Suppressor macrophage (primary cell): ENCODE data around the gene HTD2.
"Not testable (repeated sequence)": the region's sequence is repeated elsewhere in the genome, so short reads cannot be mapped to it uniquely, and the experiment has no call there.

ENCODE experiments used
- DNase-seq, 4 experiments: peaks; one replicate each; pipeline ENCODE4 v3.0.0-alpha.2; 2020 to 2022
- total RNA-seq, 17 experiments: gene quantifications; one replicate each; lab custom pipeline; 2026; ENCODE audit warnings: mixed read lengths in 6 of 17, inconsistent platforms in 3 of 17; lab: John Stamatoyannopoulos, UW

Gene HTD2
- total RNA-seq = 0 to 0.56 (median 0.19) reads per million in 17 experiments

DNA sequence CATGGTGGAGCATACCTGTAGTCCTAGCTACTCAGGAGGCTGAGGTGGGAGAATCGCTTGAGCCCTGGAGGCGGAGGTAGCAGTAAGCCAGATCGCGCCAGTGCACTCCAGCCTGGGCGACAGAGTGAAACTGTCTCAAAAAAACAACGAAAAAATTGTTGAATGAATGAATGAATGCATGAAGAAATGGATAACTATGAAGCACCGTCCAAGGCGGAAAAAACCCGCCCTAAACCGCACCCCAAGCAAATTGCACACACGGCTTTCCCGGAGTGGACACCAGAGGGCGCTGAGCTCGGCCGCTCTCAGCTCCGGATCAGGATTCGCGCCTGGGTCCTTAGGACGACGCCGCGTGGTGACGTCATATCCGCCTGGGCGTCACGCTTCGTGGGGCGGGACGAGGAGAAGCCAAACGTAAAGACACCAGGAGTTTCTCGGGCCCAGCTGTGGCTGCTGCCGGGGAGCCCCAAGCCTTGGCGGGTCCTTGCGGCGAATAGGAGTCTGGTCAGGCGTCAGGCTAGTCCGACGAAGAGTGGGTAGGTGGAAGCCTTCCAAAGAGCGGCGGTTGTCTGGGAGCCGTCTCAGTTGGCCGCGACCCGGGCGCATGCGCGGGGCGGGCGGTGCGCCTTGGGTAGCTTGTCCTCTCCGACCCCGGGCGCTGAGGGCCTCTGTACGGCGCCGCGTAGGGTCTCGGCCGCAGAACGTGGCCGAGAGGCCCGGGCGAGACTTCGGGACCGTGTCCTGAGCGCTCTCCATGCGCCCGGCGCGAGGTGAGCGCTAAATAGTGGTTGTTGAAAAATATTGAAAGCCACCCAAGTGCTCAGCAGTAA lies at the start of gene HTD2, which contains the start of gene RPP14:
HTD2 (plus strand) TSS at position 639 of the 830 bp plus-strand sequence. CDS start 11,094 bp downstream, outside the sequence.
RPP14 (plus strand) TSS at position 364 of the 830 bp plus-strand sequence. CDS start 4,085 bp downstream, outside the sequence.
- DNase-seq = peak; percentile 99 to 100 (median 100)

DNA sequence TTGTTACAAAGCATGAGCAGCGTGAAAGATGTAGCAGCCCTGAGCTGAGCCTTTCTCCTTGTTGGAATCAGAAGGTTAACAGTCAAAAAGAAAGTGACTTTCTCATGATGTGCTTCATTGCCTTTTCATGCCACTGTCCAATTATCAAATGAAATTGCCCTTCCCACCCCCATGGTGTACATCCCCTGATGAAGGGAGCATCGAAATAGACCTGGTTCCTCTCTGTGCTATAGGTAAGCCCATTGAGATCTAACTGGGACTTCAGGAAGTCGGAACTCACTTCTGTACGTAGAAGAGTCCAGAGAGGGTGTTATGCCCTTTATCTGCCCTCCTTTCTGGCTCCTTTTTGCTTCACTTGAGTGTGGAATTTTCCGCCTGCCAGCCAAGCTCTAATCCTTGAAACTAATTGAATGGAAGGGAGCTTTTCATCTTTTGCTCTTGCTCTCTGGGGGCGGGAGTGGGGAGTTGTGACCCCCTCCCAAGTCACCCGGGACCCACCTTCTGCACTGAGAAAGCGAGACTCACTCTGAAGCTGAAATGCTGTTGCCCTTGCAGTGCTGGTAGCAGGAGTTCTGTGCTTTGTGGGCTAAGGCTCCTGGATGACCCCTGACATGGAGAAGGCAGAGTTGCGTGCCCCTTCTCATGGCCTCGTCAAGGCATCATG lies 47.8 kb upstream of the HTD2 start:
- no peak for DNase-seq

DNA sequence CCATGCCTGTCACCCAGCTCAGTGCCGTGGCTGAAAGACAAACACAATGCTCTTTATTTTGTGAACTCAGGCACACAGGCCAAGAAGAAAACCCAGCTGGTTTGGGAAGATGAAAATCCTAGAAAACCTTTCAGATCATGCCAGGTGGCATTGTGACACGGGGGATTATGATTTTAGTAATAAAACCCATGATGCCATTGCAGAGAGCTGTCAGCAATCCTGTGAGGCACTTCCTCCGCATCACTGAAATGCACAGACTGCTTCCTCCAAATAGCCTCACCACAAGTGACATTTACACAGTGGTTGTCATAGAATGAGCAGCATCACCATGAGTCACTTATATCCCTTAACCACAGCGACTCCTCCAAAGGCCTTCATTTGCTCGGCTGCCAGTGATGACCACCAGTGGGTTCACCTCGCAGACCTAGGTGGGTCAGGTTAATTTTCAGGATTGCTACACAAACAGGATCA lies 46.0 kb upstream of the HTD2 start:
- DNase-seq = peak; percentile 78 to 95 (median 85)

DNA sequence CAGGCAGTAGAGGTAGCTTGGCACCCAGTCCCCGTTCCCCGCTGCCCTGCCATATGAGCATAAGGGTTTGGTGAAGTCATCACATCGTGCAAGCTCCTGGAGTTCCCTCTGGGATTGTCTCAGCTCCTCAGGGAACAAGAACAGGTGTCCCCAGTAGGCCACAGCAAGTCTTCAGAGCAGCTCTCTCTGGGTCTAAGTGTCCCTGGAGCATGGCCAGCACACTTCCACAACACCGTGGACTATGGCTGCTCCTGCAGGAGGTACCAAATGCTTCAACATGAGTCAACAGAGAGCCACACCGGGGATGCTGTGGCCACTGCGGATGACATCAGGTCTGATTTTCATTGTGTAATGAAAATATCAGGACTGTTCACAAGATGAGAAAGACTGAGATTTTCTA lies 45.6 kb upstream of the HTD2 start:
- peak; percentile 39 to 63 (median 46) for DNase-seq

DNA sequence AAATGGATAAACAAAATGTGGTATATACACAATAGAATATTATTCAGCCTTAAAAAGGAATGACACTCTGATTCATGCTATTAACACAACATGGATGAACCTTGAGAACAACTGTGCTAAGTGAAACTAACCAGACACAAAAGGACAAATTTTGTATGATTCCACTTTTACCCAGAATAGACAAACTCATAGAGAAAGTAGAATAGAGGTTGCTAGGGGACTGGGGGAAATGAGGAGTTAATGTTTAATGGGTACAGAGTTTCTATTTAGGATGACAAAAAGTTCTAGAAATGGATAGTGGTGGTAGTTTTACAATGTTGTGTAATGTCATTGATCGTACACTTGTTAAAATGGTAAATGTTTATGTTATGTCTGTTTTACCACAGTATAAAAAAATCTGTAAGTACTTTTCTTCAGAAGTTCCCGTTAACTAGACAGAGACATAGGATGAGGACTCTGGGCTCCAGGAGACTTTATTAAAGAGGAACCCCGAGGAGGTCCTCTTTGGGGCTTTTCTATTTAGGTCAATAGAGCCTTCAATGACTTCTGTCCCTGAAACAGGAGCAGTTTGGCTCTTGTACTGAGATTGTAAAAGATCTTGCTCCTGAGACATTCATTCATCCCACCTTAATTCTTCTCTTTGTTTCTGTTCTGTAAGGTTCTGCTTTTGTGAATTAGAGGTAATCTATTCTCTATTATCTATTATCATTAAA lies 44.2 kb upstream of the HTD2 start:
- peak in 1 of 4 experiments; percentile 28 for DNase-seq

DNA sequence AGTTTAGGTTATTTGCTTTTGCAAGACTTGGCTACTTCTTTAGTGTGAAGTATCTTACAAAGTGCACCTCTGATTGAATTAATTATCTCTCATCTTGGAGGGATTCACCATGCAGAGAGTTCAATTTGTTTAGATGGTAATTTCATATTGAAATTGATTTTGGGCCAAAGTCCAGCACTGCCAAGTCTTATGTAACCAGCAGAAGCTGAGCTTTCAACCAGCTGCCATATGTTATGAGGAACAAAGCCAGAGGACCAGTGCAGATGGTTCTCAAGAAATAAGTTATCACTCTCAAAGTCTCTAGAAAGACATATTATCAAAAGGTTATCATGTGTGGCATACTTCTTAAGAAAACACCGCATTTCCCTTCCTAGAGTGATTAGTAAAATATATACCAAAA lies 39.7 kb upstream of the HTD2 start:
- DNase-seq = peak in 3 of 4 experiments; percentile 30 to 46 (median 32)

DNA sequence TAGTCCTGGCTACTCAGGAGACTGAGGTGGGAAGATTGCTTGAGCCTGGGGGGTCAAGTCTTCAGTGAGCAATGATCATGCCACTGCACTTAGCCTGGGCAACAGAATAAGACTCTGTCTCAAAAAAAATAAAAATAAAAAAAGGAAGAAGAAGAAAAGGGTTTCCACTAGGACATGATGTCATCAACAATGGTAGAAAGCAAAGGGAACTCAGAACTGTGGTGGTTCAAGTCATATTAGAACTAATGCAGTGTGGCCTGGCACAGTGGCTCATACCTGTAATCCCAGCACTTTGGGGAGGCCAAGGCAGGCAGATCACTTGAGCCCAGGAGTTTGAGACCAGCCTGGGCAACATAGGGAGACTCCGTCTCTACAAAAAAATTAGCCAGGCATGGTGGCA lies 38.8 kb upstream of the HTD2 start:
- DNase-seq = peak in 2 of 4 experiments; percentile 44 to 57

DNA sequence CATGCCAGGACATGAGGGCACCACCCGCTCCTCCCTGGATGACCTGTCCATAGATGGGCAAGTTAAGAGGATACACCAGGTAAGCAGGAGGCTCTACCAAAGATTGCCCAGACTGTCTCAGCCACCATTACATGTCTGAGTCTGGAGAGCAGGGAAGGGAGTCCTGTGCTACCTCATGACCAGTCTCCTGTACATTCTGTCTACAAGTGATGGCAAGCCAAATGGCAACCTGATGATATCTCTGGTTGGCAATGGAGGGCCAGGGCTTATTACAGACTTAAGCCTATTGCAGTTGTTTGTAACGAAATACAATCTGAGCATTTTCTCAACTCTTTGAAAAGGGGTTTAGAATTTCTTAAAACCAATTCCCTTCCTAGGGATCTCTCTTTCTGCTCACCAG lies 37.0 kb upstream of the HTD2 start:
- no peak for DNase-seq

DNA sequence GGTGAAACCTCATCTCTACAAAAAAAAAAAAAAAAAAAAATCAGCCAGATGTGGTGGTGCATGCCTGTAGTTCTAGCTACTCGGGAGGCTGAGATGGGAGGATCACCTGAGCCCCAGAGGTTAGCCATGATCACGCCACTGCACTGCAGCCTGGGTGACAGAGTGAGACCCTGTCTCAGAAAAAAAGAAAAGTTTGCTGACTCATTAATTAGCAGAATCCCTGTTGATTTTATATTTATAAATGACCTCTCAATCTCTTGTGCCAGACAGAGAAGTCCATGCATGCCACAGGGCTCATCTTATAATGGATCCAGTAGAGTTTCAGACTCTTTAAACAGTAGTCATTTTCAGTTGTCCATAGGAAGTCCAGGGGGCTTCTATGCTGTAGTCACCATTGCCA lies 35.8 kb upstream of the HTD2 start:
- DNase-seq = no peak

DNA sequence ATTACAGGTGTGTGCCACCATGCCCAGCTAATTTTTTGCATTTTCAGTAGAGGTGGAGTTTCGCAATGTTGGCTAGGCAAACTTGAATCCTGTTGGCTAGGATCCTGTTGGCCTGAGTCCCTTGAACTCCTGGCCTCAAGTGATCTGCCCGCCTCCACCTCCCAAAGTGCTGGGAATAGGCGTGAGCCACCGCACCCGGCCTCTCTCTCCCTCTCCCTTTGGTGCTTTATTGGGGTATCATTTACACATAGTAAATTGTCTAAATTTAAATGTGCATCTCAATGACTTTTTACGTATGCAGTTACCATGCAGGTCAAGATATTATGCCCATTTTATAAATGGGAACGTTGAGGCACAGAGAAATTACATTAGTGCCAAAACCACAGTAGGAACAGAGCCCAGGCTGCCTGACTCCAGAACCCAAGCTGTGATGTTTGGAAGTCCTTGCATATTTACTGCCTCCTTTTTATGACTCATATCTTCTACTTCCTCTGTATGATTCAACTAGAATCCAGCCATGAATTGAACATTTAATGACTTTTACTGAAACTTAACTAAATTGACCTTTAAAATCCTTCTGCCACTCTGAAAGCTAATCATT lies 34.3 kb upstream of the HTD2 start:
- DNase-seq = peak; percentile 69 to 90 (median 84)

DNA sequence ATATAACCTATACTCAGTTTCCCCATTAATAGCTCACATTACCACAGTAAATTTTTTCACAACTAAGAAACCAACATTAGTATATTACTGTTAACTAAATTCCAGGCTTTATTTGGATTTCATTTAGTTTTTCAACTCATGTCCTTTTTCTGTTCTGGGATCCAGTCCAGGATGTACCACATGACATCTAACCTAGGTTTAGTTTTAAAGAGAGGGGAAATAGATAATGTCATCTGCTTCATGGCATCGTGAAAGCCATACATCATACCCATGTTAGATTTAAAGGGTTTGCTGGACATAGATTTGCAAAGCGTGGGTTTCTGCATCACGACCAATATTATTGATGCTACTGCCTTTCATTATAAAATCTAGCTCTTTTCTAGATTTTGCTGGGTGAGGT lies 33.4 kb upstream of the HTD2 start:
- peak in 1 of 4 experiments; percentile 26 for DNase-seq

DNA sequence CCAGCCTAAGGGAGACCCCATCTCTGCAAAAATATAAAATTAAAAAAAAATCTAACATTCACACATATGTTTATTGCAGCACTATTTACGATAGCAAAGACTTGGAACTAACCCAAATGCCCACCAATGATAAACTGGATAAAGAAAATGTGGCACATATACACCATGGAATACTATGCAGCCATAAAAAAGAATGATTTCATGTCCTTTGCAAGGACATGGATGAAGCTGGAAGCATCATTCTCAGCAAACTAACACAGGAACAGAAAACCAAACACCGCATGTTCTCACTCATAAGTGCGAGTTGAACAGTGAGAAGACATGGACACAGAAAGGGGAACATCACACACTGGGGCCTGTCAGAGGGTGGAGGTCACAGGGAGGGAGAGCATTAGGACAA lies 33.0 kb upstream of the HTD2 start:
- peak in 3 of 4 experiments; percentile 19 to 30 (median 27) for DNase-seq

DNA sequence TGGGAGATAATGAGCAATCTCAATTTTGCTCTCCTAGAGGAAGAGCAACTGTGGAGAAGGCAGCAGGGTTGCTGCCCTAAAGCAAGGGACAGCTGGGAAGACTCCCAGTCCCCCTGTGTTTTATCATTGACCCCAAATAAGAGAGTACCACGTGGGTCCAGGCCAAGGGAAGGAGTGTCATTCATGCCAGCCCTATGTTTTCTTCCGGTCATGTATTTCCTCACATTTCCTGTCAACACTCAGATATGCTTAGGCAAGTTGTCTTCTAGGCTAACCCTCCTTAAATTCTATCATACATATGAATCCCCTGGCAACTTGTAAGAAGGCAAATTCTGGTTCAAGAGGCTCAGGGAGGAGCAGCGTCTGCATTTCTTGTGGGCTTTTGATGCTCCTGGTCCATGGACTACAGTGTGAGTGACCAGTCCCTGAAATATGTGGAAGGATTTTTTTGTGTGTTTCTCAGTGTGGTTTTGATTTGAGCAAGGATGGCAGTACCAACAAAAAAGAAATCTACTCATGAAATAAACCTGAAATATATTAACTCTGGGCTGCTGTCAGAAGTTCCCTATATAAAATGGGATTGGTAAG lies 32.2 kb upstream of the HTD2 start:
- peak in 2 of 4 experiments; percentile 41 to 50 for DNase-seq

DNA sequence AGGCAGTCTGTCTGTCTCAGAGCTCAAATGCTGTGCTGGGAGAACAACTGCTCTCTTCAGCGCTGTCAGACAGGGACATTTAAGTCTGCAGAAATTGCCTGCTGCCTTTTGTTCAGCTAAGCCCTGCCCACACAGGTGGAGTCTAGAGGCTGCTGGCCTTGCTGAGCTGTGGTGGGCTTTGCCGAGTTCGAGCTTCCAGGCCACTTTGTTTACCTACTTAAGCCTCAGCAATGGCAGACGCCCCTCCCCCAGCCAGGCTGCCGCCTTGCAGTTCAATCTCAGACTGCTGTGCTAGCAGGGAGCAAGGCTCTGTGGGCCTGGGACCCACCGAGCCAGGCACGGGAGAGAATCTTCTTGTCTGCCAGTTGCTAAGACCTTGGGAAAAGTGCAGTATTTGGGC lies 25.3 kb upstream of the HTD2 start:
- no peak for DNase-seq

DNA sequence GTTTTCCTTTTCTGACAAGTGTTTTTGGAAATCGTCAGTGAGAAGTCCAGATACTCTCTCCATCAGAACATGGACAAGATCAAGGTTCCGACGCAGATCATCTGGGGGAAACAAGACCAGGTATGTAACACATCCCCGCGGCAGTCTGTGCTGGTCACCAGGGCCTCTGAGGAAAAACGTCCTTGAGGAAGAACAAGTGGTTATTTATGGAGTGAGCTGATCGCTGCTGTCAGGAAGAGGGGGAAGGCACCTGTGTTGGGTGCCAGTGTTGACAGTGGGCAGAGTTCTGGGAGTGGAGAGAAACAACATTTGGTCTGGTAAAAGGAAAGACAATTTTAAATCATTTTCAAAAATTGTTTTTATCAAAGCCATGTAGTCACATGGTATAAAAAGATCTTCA lies 21.0 kb upstream of the HTD2 start:
- no peak for DNase-seq

DNA sequence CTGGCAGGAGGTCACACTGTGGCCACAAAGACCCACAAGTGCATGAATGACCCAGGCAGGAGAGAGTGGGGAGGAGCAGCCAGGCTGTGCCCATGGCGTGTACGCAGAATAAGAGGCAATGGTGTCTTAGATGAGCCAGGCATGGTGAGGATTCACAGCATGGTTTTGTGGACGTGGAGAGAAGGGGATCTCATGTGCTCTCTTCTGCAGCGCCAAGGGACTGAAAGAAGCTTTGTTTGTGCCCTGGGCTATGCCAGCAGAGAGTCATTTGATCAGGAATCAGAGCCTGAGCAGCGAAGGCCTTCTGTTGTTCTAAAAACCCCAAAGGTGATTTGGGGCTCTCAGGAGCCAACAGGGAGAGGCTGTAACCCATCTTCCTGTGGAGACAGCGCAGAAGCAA lies 19.0 kb upstream of the HTD2 start:
- no peak for DNase-seq

DNA sequence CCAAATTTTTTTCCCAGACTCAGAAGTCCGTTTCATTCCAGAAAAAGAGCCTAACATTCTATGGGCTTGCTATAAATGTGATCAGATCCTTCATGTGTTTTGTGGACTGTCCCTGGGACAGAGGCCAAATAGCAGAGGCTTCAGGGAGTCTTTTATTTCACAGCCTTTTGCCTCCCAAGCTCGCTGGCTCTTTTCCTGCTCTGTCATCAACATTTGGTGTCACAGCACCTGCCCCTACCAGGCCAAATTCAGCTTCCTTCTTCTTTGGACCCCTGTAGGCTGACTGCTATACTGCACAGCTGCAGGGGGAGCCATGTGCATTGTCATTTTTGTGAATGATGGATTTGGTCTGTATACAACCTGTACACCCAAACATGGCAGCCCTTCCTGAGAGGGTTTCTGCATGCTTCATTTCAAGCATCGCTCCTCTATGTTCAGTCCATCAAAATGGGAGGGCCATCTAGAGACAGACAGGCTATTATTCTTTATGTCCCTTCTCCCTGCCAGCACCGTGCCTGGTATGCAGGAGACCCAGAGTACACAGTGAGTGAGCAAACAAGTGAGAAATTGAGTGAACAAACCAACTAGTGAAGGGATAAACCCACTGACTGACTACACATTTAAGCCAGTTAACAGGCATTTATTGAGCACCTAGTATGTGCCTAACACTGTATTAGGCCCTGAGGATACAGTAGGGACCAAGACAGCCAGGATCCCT lies 18.1 kb upstream of the HTD2 start:
- DNase-seq = no peak

DNA sequence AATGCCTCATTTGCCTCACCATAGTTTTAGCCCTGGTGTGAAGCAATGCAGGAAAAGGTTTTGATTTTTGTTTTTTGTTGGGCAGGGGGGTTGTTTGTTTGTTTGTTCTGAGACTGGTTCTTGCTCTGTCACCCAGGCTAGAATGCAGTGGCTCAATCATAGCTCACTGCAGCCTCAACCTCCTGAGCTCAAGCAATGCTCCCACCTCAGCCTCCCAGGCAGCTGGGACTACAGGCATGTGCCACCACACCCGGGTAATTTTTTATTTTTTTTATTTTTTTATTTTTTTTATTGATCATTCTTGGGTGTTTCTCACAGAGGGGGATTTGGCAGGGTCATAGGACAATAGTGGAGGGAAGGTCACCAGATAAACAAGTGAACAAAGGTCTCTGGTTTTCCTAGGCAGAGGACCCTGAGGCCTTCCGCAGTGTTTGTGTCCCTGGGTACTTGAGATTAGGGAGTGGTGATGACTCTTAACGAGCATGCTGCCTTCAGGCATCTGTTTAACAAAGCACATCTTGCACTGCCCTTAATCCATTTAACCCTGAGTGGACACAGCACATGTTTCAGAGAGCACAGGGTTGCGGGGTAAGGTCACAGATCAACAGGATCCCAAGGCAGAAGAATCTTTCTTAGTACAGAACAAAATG lies 17.2 kb upstream of the HTD2 start:
- DNase-seq = not testable (repeated sequence)

DNA sequence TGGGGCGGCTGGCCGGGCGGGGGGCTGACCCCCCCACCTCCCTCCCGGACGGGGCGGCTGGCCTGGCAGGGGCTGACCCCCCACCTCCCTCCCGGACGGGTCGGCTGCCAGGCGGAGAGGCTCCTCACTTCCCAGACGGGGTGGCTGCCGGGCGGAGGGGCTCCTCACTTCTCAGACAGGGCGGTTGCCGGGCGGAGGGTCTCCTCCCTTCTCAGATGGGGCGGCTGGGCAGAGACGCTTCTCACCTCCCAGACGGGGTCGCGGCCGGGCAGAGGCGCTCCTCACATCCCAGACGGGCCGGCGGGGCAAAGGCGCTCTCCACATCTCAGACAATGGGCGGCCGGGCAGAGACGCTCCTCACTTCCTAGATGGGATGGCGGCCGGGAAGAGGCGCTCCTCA lies 15.9 kb upstream of the HTD2 start:
- not testable (repeated sequence) for DNase-seq

DNA sequence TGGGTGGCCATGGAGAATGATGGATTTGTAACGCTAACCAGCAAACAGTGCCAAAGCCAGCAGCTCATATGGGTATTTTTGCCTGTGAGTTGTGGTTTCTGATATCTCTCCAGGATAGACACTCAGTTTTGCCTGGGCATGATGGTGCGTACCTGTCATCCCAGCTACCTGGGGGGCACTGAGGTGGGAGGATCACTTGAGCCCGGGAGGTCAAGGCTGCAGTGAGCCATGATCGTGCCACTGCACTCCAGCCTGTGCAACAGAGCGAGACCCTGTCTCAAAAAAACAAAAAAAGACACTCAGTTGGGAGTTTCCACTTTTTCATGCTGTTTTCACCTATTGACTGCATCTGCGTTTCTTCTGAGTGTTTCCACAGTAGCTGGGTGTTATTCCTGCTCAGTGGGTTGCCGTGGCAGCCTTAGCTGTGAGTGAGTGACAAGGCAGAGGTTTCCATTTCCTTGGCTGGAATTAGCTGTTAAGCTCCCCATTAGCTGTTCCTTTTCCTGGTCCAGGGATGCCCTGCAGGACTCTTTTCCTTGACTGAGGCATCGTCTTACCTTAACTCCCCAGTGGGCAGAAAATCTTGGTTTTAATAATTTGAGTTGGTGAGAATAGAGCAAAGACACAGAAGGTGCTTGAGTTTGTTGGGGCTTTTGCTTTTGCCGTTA lies 14.5 kb upstream of the HTD2 start:
- DNase-seq = no peak
